SK-N-MC (cell line): ENCODE results near the gene DTX2.
"Not testable (repeated sequence)": the region's sequence is repeated elsewhere in the genome, so short reads cannot be mapped to it uniquely, and the experiment has no call there.

Source experiments
- EZH2 ChIP-seq: fragments of 200-600 bp; sonication (generic); IDR thresholded peaks from one replicate; pipeline ENCODE4 v1.6.1; 2017; ENCODE audit warnings: antibody characterized with exemption
- POLR2AphosphoS5 ChIP-seq: IDR thresholded peaks from 2 replicates; pipeline ENCODE4 v1.6.1; 2012; ENCODE audit warnings: mild to moderate bottlenecking, low read depth, low read length, borderline replicate concordance

GRCh38 chr7:76495717-76496116 is 34.2 kb downstream of the DTX2 start:
- TF ChIP-seq EZH2, POLR2AphosphoS5: not testable (repeated sequence)
